Gastrocnemius medialis (tissue), 4 donors: ENCODE results near the gene POLR2A.

Experiments used
- POLR2A ChIP-seq, 2 donors: fragments of 450-650 bp; IDR thresholded peaks; one replicate each; pipeline ENCODE4 v1.6.1; 2017; ENCODE audit warnings: antibody characterized with exemption in 2 of 2, mild to moderate bottlenecking in 2 of 2, moderate library complexity in 2 of 2
- TF ChIP-seq, protein P1 (sequence below), 5 experiments: fragments of 450-650 bp in 3 of 5; fragments of 200-600 bp in 2 of 5; sonication (generic) in 2 of 5; IDR thresholded peaks in 4 of 5; conservative IDR thresholded peaks in 1 of 5; 1 replicate in 4 of 5; 2 replicates in 1 of 5; pipeline ENCODE4 v1.5.1; 2016 to 2019; ENCODE audit warnings: antibody characterized with exemption in 5 of 5, mild to moderate bottlenecking in 3 of 5, moderate library complexity in 3 of 5

DNA sequence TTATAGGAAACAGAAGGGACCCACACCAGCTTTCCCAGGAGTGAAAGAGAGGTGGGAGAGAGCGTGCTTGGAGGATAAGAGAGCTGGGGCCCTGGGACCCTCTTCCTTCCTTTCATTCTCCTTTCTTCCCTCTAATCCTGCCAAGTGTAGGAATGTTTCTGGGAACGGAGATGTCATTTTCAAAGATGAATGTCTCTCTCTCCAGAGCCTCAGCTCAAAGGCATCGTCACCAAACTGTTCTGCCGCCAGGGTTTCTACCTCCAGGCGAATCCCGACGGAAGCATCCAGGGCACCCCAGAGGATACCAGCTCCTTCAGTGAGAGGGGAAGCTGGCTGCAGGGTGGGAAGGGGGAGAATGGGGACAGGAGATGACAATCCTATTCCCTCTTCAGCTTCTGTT is 42.9 kb upstream of the POLR2A start:
- TF ChIP-seq, protein P1, sequence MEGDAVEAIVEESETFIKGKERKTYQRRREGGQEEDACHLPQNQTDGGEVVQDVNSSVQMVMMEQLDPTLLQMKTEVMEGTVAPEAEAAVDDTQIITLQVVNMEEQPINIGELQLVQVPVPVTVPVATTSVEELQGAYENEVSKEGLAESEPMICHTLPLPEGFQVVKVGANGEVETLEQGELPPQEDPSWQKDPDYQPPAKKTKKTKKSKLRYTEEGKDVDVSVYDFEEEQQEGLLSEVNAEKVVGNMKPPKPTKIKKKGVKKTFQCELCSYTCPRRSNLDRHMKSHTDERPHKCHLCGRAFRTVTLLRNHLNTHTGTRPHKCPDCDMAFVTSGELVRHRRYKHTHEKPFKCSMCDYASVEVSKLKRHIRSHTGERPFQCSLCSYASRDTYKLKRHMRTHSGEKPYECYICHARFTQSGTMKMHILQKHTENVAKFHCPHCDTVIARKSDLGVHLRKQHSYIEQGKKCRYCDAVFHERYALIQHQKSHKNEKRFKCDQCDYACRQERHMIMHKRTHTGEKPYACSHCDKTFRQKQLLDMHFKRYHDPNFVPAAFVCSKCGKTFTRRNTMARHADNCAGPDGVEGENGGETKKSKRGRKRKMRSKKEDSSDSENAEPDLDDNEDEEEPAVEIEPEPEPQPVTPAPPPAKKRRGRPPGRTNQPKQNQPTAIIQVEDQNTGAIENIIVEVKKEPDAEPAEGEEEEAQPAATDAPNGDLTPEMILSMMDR (IDR thresholded peaks at IDR 0.05 in 4 of 5, conservative IDR thresholded peaks at IDR 0.05 in 1 of 5) = no peak
- no peak for TF ChIP-seq POLR2A (IDR thresholded peaks at IDR 0.05)
